Brain microvascular endothelial cell (primary cell): ENCODE results near the gene NUP62CL.

Experiments used
- DNase-seq: peaks from one replicate; pipeline ENCODE4 v3.0.0-alpha.2; 2020
- H3K27ac ChIP-seq: fragments of 250-450 bp; sonication (Bioruptor Pico); 2 replicates; pipeline ENCODE4 v1.5.1; 2020; ENCODE audit warnings: mild to moderate bottlenecking, moderate library complexity
- H3K27me3 ChIP-seq: fragments of 250-450 bp; sonication (Bioruptor Pico); replicated peaks from 2 replicates; pipeline ENCODE4 v1.5.1; 2020; ENCODE audit warnings: mild to moderate bottlenecking
- H3K36me3 ChIP-seq: fragments of 250-450 bp; sonication (Bioruptor Pico); replicated peaks from 2 replicates; pipeline ENCODE4 v1.5.1; 2020; ENCODE audit warnings: mild to moderate bottlenecking
- H3K4me3 ChIP-seq: 2 replicates; pipeline ENCODE4 v1.5.1; 2011; ENCODE audit warnings: low read depth, mild to moderate bottlenecking, control low read depth, low read length, moderate library complexity
- in situ Hi-C: cut with HindIII; loops from 2 replicates; pipeline ENCODE4 v1.10.0; 2017; ENCODE audit warnings: low sequenced_read_pairs, low pct_ligation_motif_present
- TF ChIP-seq, protein P1 (sequence below): IDR thresholded peaks from 2 replicates; pipeline ENCODE4 v1.5.1; 2011; ENCODE audit warnings: low read depth, mild to moderate bottlenecking, moderate library complexity, low read length, control low read depth, inconsistent platforms; ENCODE audit errors: missing control alignments

Gene NUP62CL

DNA sequence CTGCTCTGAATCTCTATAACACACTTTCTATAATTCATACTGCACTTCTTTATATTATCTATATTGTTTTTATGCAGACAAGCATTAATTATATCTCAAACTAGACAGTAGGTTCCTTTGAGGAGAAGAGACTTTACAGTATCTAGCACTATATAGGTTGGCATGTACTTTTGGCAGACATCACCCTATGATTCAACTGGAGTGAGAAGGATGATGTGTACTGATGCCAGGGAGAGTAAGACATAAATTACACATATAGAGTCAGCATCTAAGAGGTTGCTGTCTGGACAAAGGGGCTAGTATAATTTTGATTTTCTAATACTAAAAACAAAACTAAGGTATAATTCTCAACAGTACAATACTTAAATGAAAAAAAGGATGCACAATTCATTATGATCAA lies 82.5 kb downstream of the NUP62CL start:
- H3K27ac ChIP-seq, result no peak overlapping the region
- no peak for DNase-seq
- no peak overlapping the region for H3K4me3 ChIP-seq
- TF ChIP-seq, protein P1, sequence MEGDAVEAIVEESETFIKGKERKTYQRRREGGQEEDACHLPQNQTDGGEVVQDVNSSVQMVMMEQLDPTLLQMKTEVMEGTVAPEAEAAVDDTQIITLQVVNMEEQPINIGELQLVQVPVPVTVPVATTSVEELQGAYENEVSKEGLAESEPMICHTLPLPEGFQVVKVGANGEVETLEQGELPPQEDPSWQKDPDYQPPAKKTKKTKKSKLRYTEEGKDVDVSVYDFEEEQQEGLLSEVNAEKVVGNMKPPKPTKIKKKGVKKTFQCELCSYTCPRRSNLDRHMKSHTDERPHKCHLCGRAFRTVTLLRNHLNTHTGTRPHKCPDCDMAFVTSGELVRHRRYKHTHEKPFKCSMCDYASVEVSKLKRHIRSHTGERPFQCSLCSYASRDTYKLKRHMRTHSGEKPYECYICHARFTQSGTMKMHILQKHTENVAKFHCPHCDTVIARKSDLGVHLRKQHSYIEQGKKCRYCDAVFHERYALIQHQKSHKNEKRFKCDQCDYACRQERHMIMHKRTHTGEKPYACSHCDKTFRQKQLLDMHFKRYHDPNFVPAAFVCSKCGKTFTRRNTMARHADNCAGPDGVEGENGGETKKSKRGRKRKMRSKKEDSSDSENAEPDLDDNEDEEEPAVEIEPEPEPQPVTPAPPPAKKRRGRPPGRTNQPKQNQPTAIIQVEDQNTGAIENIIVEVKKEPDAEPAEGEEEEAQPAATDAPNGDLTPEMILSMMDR, result no peak
- no peaks in the 10 kb centered on the region for H3K27me3 ChIP-seq
- no peaks in the 10 kb centered on the region for H3K36me3 ChIP-seq
- in situ Hi-C loops, result no loop called here

DNA sequence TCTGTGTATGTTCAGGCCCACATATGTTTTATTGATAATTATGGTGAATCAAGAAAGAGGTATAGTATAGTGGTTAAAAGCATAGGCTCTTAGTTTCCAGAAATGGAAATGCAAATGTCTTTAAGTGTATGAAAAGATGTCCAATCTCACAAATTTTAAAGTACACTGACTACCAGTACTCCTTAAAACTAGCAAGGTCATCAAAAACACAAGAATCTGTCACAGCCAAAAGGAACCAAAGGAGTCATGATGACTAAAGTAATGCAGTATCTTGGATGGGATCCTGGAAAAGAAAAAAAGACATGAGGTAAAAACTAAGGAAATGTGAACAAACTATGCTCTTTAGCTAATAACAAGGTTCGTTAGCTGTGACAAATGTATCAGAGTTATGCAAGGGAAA lies 87.0 kb downstream of the NUP62CL start:
- H3K36me3 ChIP-seq, result peaks cover 2% of the 10 kb centered on the region
- no peak overlapping the region for H3K27ac ChIP-seq

DNA sequence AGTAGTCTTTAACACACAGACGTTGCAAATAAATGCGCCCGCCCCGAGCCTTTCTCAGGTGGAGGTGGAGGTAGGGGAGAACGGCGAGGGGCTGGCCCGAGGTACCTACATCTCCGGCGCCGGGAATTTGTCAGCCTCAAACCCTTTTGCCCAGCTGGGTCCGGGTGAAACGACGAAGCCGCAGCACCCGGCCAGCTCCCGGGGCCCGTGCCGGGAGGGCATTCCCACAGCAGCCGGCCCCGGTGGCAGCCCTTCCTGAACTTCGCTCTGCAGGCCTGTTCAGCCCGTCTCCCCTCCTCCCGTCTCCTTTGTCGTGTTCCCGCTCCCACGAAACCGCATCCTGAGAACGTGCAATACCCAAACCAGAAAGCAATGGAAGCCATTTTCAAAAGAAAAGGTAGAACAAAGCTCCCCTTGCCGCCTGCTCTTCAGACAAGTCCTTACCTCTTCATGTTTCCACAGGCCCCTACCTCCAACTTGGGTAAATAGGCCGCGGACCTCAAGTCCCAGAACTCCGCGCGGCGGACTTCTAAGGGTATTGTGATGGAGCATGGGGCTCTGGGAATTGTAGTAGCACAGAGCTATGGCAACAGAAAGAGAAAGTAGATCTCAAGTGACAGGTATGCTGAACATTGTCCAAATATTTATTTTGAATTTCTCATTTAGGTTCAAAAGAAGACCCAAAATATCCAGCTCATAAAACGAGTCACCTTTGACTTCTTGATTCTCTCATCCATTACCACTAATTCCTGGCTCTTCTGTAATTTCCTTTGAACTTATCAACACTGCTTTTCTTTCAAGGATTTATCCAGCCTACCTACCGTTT lies 87.7 kb downstream of the NUP62CL start, which contains the start of gene RBM41:
RBM41 (minus strand) TSS at position 501 of the 826 bp plus-strand sequence; CDS start at position 452, 49 bp downstream.
- Histone ChIP-seq H3K36me3 (peaks cover 2% of the 10 kb centered on the region), H3K27ac (peak within 1 kb of the TSS; percentile 52), H3K4me3 (peak within 1 kb of the TSS; percentile 65), H3K27me3 (no peaks in the 10 kb centered on the region)
- in situ Hi-C loops, result no loop called here
- DNase-seq, result peak; percentile 68
- TF ChIP-seq, protein P1, result no peak

More for the DNA sequence above, 87.0 kb downstream of the NUP62CL start:
- TF ChIP-seq, protein P1, result no peak
- Histone ChIP-seq H3K4me3 (no peak overlapping the region), H3K27me3 (no peaks in the 10 kb centered on the region)
- no peak for DNase-seq
- in situ Hi-C loops, result no loop called here

DNA sequence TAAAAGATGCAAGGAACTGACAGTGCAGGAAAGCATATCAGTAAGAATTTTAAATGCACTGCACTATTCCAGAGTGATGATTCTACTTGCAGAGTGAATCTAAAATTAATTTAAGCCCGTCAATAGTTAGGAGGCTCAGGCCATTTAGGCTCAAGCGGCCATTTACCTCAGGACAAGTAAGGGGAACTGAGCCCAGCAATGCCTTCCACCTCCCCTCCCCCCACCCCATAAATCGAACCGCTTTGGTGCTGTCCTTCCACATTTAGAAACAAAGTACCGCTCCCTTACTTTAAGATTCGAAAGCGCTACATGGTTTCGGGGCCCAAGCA lies 88.3 kb downstream of the NUP62CL start:
- TF ChIP-seq, protein P1, result no peak
- Histone ChIP-seq H3K4me3 (peak overlapping the region; percentile 65), H3K36me3 (peaks cover 2% of the 10 kb centered on the region), H3K27me3 (no peaks in the 10 kb centered on the region), H3K27ac (no peak overlapping the region)
- DNase-seq, result no peak
- in situ Hi-C loops, result no loop called here

DNA sequence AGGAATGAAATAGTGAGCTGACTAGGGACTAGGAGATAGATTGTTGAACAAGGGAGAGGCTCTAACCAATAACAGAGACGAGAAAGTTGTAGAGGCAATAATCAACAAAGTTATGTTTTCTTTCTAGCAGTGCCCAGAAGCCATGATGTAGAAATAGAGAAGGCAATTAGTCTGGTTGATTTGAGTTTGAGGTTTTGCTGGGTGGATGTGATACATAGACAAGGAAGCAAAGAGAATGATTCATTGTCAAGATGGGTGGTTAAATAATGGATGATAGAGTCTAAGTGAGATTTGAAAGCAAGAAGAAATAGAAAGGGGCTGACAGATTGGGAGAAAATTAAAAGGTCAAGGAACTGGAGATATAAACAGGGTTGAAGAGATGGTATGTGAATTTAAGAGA lies 98.8 kb downstream of the NUP62CL start:
- no peak overlapping the region for H3K4me3 ChIP-seq

More for the DNA sequence above, 98.8 kb downstream of the NUP62CL start:
- no peak overlapping the region for H3K27ac ChIP-seq
- no peak for DNase-seq
- in situ Hi-C loops, result no loop called here
- TF ChIP-seq, protein P1, result no peak
- peaks cover 1% of the 10 kb centered on the region for H3K36me3 ChIP-seq
- no peaks in the 10 kb centered on the region for H3K27me3 ChIP-seq
